Stimulated activated CD8-positive, alpha-beta memory T cell treated with anti-CD3 and anti-CD28 coated beads, Interleukin-4, amount 100 ng/mL, for 24 hours (primary cell): ENCODE measurements around the gene BEST3.
"Not testable (repeated sequence)": the region's sequence is repeated elsewhere in the genome, so short reads cannot be mapped to it uniquely, and the experiment has no call there.

Source experiments
- DNase-seq: peaks from one replicate; pipeline ENCODE4 v3.0.0-alpha.2; 2020; ENCODE audit warnings: low read depth

BEST3 gene

GRCh38 chr12:69688021-69688420 is 11.1 kb downstream of the BEST3 start:
- no peak for DNase-seq

GRCh38 chr12:69687390-69687789 is 11.7 kb downstream of the BEST3 start:
- DNase-seq: no peak

GRCh38 chr12:69686731-69687130 is 12.4 kb downstream of the BEST3 start:
- no peak for DNase-seq

GRCh38 chr12:69685810-69686209 is 13.3 kb downstream of the BEST3 start:
- DNase-seq: no peak

- no peak for DNase-seq
Observed at GRCh38 chr12:69684466-69684865, 14.6 kb downstream of the BEST3 start.

GRCh38 chr12:69682110-69682755 is 16.9 kb downstream of the BEST3 start:
- no peak for DNase-seq

GRCh38 chr12:69679119-69679518 is 20.0 kb downstream of the BEST3 start:
- no peak for DNase-seq

- DNase-seq: no peak
Observed at GRCh38 chr12:69676257-69677012, 22.7 kb downstream of the BEST3 start.

GRCh38 chr12:69672195-69672594 is 26.9 kb downstream of the BEST3 start:
- no peak for DNase-seq

- no peak for DNase-seq
Observed at GRCh38 chr12:69671597-69671996, 27.5 kb downstream of the BEST3 start.

- DNase-seq: no peak
Observed at GRCh38 chr12:69666798-69667197, 32.3 kb downstream of the BEST3 start.

GRCh38 chr12:69664930-69665377 is 34.1 kb downstream of the BEST3 start:
- not testable (repeated sequence) for DNase-seq

- no peak for DNase-seq
Observed at GRCh38 chr12:69663726-69664125, 35.4 kb downstream of the BEST3 start.

- no peak for DNase-seq
Observed at GRCh38 chr12:69662764-69663163, 36.3 kb downstream of the BEST3 start.

- no peak for DNase-seq
Observed at GRCh38 chr12:69661386-69661785, 37.7 kb downstream of the BEST3 start.

- no peak for DNase-seq
Observed at GRCh38 chr12:69660164-69660863, 38.8 kb downstream of the BEST3 start.

GRCh38 chr12:69658203-69658602 is 40.9 kb downstream of the BEST3 start:
- DNase-seq: no peak

- DNase-seq: no peak
Observed at GRCh38 chr12:69657376-69658137, 41.5 kb downstream of the BEST3 start.

- no peak for DNase-seq
Observed at GRCh38 chr12:69655616-69656340, 43.3 kb downstream of the BEST3 start.

- no peak for DNase-seq
Observed at GRCh38 chr12:69653703-69654102, 45.4 kb downstream of the BEST3 start.

GRCh38 chr12:69651922-69652321 is 47.2 kb downstream of the BEST3 start:
- DNase-seq: no peak

GRCh38 chr12:69649529-69649928 is 49.6 kb downstream of the BEST3 start:
- DNase-seq: no peak
